ENCODE data around the gene CPNE7. TPM values are rescaled to one million over a fixed set of nuclear protein-coding genes. Genes with fewer than 3 reads are reported as not detected.
"Not testable (repeated sequence)": the region's sequence is repeated elsewhere in the genome, so short reads cannot be mapped to it uniquely, and the experiment has no call there.

CPNE7 gene
- total and polyA plus RNA-seq, 5 donors = not detected

DNA sequence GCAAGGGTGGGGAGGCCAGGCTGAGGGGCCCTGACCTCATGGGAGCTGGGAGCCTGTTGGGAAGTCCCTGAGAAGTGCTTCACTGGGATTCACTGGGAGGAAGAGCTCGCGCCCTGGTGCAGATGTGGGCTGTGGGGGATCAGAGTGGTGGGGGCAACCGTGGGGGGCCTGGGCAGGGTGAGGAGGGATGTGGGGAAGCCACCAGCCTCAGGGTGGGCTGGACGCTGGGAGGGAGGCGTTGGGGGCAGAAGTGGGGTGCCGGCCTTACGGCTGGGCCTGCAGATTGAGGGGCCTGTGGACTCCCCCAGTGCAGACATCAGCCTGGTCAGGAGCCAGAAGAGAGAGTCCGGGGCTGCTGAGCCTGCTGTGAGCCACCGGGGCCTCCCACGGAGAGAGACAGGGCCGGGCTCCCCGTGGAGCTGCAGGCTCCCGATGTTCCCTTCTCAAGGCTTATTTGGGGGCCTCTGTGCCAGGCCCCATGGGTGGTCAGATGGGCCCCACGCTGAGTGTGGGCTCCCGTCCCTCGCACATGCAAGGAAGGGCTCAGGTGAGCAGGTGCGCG, 45.7 kb downstream of the CPNE7 start:
- intact Hi-C loops (cut with DNase I) = no loop called here
- WGBS = 79% methylated on average over 18 of the region's 18 CpGs
- ATAC-seq (no peak), DNase-seq (no peak)
- no peak overlapping the region for H3K27ac ChIP-seq (ENCODE audit: low read length)
- H3K27me3 ChIP-seq (ENCODE audit: control insufficient read depth, insufficient read depth) = no peaks in the 10 kb centered on the region
- no peaks in the 10 kb centered on the region for H3K9me3 ChIP-seq (ENCODE audit: control insufficient read depth, low read length)
- H3K4me1 ChIP-seq (ENCODE audit: control insufficient read depth, insufficient read depth, low read length) = no peaks in the 10 kb centered on the region
- no peak overlapping the region for H3K4me3 ChIP-seq (ENCODE audit: low read length)

DNA sequence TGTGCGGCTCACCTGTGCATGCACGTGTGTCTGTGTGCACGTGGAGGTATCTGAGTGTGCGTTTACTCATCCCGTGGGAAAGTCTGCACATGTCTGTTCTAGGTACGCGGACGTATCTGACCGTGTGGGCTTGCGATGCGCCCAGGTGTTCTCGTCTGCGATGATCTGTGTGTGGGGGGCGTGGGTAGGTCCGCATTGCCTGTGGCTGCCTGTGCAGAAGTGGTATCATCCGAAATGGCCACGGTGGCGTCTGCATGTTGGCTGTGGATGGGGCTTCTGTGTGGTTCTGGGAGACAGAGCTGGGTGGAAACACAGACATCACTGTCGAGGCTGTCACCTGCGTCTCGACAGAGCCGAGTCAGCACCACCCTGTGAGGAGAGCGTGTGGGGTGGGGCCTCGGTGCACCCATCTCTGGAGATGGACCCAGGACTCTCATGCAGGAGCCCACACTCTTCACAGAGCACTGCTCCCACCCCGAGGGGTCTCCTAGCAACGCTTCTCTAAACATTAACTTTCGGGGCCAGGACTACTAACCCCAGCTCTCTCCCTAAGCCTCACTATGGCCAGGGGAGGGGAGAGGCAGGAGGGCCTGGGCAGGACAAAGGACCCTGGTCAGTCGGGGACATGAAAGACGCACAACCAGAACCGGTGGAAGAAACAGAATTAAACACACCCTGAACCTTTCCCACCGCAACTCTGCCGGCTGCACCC, 46.3 kb downstream of the CPNE7 start:
- WGBS = 84% methylated on average over 32 of the region's 32 CpGs
- intact Hi-C loops (cut with DNase I) = no loop called here
- Histone ChIP-seq H3K27ac (ENCODE audit: low read length) (no peak overlapping the region), H3K4me1 (ENCODE audit: control insufficient read depth, insufficient read depth, low read length) (no peaks in the 10 kb centered on the region), H3K4me3 (ENCODE audit: low read length) (no peak overlapping the region), H3K9me3 (ENCODE audit: control insufficient read depth, low read length) (no peaks in the 10 kb centered on the region), H3K27me3 (ENCODE audit: control insufficient read depth, insufficient read depth) (no peaks in the 10 kb centered on the region)
- ATAC-seq (no peak), DNase-seq (no peak)

GRCh38 chr16:89623511-89624261, 48.1 kb downstream of the CPNE7 start:
- no peak for DNase-seq
- intact Hi-C loops (cut with DNase I) = no loop called here
- Histone ChIP-seq H3K27me3 (ENCODE audit: control insufficient read depth, insufficient read depth) (no peaks in the 10 kb centered on the region), H3K9me3 (ENCODE audit: control insufficient read depth, low read length) (no peaks in the 10 kb centered on the region), H3K27ac (ENCODE audit: low read length) (no peak overlapping the region), H3K4me1 (ENCODE audit: control insufficient read depth, insufficient read depth, low read length) (no peaks in the 10 kb centered on the region), H3K4me3 (ENCODE audit: low read length) (no peak overlapping the region)
- 37% methylated on average over 28 of the region's 28 CpGs for WGBS
- peak; percentile 40 to 72 for ATAC-seq

- no peaks in the 10 kb centered on the region for H3K27me3 ChIP-seq (ENCODE audit: control insufficient read depth, insufficient read depth)
- ATAC-seq = no peak
- no peak for DNase-seq
- 57% methylated on average over 21 of the region's 21 CpGs for WGBS
- H3K9me3 ChIP-seq (ENCODE audit: control insufficient read depth, low read length) = no peaks in the 10 kb centered on the region
- no peaks in the 10 kb centered on the region for H3K4me1 ChIP-seq (ENCODE audit: control insufficient read depth, insufficient read depth, low read length)
- H3K4me3 ChIP-seq (ENCODE audit: low read length) = no peak overlapping the region
- intact Hi-C loops (cut with DNase I) = no loop called here
- H3K27ac ChIP-seq (ENCODE audit: low read length) = no peak overlapping the region
These were observed 49.5 kb downstream of the CPNE7 start for GRCh38 chr16:89624777-89625761.

DNA sequence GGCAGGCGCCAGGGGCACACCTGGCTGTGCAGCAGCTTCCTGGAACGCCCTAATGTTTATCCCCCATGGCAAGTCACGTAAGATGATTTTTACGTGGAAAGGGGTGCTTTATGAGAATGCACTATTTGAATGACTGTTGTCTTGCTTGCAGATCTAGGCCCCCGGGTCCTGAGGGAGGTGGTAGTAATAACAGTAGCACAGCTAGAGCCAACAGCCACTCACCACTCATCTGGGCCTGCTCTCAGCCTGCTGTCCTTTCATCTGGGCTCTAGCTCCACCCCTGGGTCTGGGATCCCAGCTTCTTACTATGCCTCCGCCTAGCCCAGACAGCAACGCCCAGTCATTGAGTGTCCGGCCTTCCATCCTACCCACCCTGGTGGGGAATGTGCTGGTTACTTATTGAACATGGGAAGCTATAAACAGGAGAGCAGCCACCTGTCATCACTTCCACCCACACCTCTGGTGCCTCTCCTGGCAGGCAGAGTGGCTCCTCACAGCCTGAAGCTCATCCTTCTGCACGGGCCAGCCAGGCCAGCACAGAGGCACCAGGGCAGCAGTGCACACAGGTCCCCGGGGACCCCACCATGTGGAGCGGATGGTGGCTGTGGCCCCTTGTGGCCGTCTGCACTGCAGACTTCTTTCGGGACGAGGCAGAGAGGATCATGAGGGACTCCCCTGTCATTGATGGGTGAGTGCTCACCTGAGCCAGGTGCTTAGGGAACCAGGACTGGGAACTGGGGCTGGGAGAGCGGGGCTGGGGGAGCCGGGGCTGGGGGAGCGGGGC, 54.5 kb downstream of the CPNE7 start:
- WGBS = 87% methylated on average over 17 of the region's 17 CpGs
- intact Hi-C loops (cut with DNase I) = no loop called here

DNA sequence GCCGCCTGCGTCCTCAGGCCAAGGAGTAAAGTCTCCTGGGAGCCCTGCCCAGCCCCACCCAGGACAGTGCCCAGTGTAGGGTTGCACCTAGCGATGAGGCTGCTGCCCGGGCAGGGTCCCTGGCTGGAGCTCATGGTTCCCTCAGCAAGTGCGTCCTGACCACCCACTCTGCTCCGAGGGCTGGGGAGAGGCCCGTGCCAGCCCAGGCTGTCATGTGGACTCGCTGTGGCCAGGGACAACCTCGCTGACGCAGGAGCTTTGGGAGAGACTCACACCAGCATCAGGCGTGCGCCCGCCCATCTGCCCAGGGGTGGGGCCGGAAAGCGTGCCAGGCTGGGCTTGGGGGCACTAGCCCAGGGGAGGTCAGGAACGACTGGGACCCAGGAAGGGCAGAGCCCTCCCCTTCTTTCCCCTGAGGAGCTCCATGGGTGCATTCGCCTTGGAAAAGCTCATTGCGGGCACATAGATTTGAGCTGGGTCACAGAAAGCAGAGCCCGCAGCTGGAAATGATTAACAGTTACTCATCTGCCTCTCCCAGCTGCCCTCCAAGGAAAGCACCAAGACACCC, 57.6 kb downstream of the CPNE7 start:
- Histone ChIP-seq H3K9me3 (ENCODE audit: control insufficient read depth, low read length) (no peaks in the 10 kb centered on the region), H3K4me1 (ENCODE audit: control insufficient read depth, insufficient read depth, low read length) (no peaks in the 10 kb centered on the region), H3K27me3 (ENCODE audit: control insufficient read depth, insufficient read depth) (no peaks in the 10 kb centered on the region), H3K4me3 (ENCODE audit: low read length) (no peak overlapping the region), H3K27ac (ENCODE audit: low read length) (no peak overlapping the region)
- DNase-seq = no peak
- intact Hi-C loops (cut with DNase I) = no loop called here
- ATAC-seq = peak in 1 of 2 donors; percentile 7
- WGBS = 85% methylated on average over 19 of the region's 19 CpGs

More for the DNA sequence above, 54.5 kb downstream of the CPNE7 start:
- no peak overlapping the region for H3K27ac ChIP-seq (ENCODE audit: low read length)
- no peaks in the 10 kb centered on the region for H3K4me1 ChIP-seq (ENCODE audit: control insufficient read depth, insufficient read depth, low read length)
- no peak overlapping the region for H3K4me3 ChIP-seq (ENCODE audit: low read length)
- DNase-seq (no peak), ATAC-seq (no peak)
- H3K27me3 ChIP-seq (ENCODE audit: control insufficient read depth, insufficient read depth) = no peaks in the 10 kb centered on the region
- H3K9me3 ChIP-seq (ENCODE audit: control insufficient read depth, low read length) = no peaks in the 10 kb centered on the region

- WGBS = 65% methylated on average over 2 of the region's 2 CpGs
- H3K27me3 ChIP-seq (ENCODE audit: control insufficient read depth, insufficient read depth); H3K9me3 ChIP-seq (ENCODE audit: control insufficient read depth, low read length); ATAC-seq; DNase-seq; H3K27ac ChIP-seq (ENCODE audit: low read length); H3K4me1 ChIP-seq (ENCODE audit: control insufficient read depth, insufficient read depth, low read length); H3K4me3 ChIP-seq (ENCODE audit: low read length); intact Hi-C loops (cut with DNase I): not testable (repeated sequence)
These were observed 59.2 kb downstream of the CPNE7 start for GRCh38 chr16:89634463-89635385.

GRCh38 chr16:89636663-89637062, 61.1 kb downstream of the CPNE7 start:
- no peaks in the 10 kb centered on the region for H3K4me1 ChIP-seq (ENCODE audit: control insufficient read depth, insufficient read depth, low read length)
- H3K4me3 ChIP-seq (ENCODE audit: low read length) = no peak overlapping the region
- no peaks in the 10 kb centered on the region for H3K27me3 ChIP-seq (ENCODE audit: control insufficient read depth, insufficient read depth)
- intact Hi-C loops (cut with DNase I) = no loop called here
- 82% methylated on average over 12 of the region's 12 CpGs for WGBS
- DNase-seq (no peak), ATAC-seq (no peak)
- no peak overlapping the region for H3K27ac ChIP-seq (ENCODE audit: low read length)
- no peaks in the 10 kb centered on the region for H3K9me3 ChIP-seq (ENCODE audit: control insufficient read depth, low read length)

- no peaks in the 10 kb centered on the region for H3K27me3 ChIP-seq (ENCODE audit: control insufficient read depth, insufficient read depth)
- 68% methylated on average over 10 of the region's 10 CpGs for WGBS
- H3K27ac ChIP-seq (ENCODE audit: low read length) = no peak overlapping the region
- ATAC-seq (no peak), DNase-seq (no peak)
- no peaks in the 10 kb centered on the region for H3K4me1 ChIP-seq (ENCODE audit: control insufficient read depth, insufficient read depth, low read length)
- H3K9me3 ChIP-seq (ENCODE audit: control insufficient read depth, low read length) = no peaks in the 10 kb centered on the region
- intact Hi-C loops (cut with DNase I) = no loop called here
- H3K4me3 ChIP-seq (ENCODE audit: low read length) = no peak overlapping the region
These were observed 61.8 kb downstream of the CPNE7 start for GRCh38 chr16:89637379-89637778.
